ENCODE data around the gene ITPKC.
A peak's percentile ranks its signal among the peaks of the same experiment; 100 is the strongest.
"Not testable (repeated sequence)": the region's sequence is repeated elsewhere in the genome, so short reads cannot be mapped to it uniquely, and the experiment has no call there.

Gene ITPKC

GRCh38 chr19:40771101-40771862, 54.4 kb downstream of the ITPKC start:
- not testable (repeated sequence) for DNase-seq

- DNase-seq, result no peak
Measured at GRCh38 chr19:40774916-40775631, 58.2 kb downstream of the ITPKC start, which contains the start of gene MIA. Gene MIA, plus strand, starts transcription at chr19:40775521. Its CDS starts 22 bp downstream, at chr19:40775543.

- DNase-seq, result no peak
Measured at GRCh38 chr19:40775632-40776022, 58.7 kb downstream of the ITPKC start.

- no peak for DNase-seq
Measured at GRCh38 chr19:40776364-40776763, 59.5 kb downstream of the ITPKC start.

- peak; percentile 90 to 91 for DNase-seq
Measured at GRCh38 chr19:40776932-40777644, 60.2 kb downstream of the ITPKC start.

GRCh38 chr19:40777645-40777936, 60.7 kb downstream of the ITPKC start:
- no peak for DNase-seq

GRCh38 chr19:40777937-40778705, 61.2 kb downstream of the ITPKC start, which contains the start of gene RAB4B:
Gene RAB4B, plus strand, starts transcription at chr19:40778247. Its CDS starts 129 bp downstream, at chr19:40778376.
- peak; percentile 100 for DNase-seq

GRCh38 chr19:40778706-40779284, 61.9 kb downstream of the ITPKC start:
- no peak for DNase-seq

GRCh38 chr19:40780582-40780981, 63.7 kb downstream of the ITPKC start:
- DNase-seq, result no peak

- no peak for DNase-seq
Measured at GRCh38 chr19:40781140-40781539, 64.2 kb downstream of the ITPKC start.

GRCh38 chr19:40783711-40784110, 66.8 kb downstream of the ITPKC start:
- no peak for DNase-seq

GRCh38 chr19:40784146-40784545, 67.2 kb downstream of the ITPKC start:
- not testable (repeated sequence) for DNase-seq

GRCh38 chr19:40785526-40785925, 68.6 kb downstream of the ITPKC start:
- DNase-seq, result peak in 1 of 2 experiments; percentile 21

- DNase-seq, result no peak
Measured at GRCh38 chr19:40786060-40787037, 69.4 kb downstream of the ITPKC start.
